Body of pancreas (tissue), 4 donors: ENCODE measurements around the gene NMUR2. TPM values are rescaled to one million over a fixed set of nuclear protein-coding genes. Genes with fewer than 3 reads are reported as not detected.

ENCODE experiments used
- ATAC-seq: fragments of 150-250 bp; one replicate; pipeline ENCODE4 v1.9.1; 2016
- DNase-seq, 4 donors: peaks; one replicate each; pipeline ENCODE4 v3.0.0-alpha.2; 2019
- H3K27ac ChIP-seq, 4 donors: fragments of 200-600 bp; sonication (generic); 1 replicate in 3 of 4; 2 replicates in 1 of 4; pipeline versions ENCODE4 v1.5.1 to v1.6.1; 2016 to 2019; ENCODE audit warnings: mild to moderate bottlenecking in 1 of 4, mixed read lengths in 1 of 4, moderate library complexity in 1 of 4
- H3K27me3 ChIP-seq, 2 donors: fragments of 200-600 bp; sonication (generic); one replicate each; pipeline ENCODE4 v1.6.0; 2016; ENCODE audit warnings: mild to moderate bottlenecking in 1 of 2
- H3K36me3 ChIP-seq, 2 donors: fragments of 200-600 bp; sonication (generic); replicated peaks in 1 of 2; 2 replicates each; pipeline ENCODE4 v1.5.1; 2016; ENCODE audit warnings: low read depth in 2 of 2; ENCODE audit not compliant: insufficient read depth in 1 of 2
- H3K4me1 ChIP-seq: fragments of 200-600 bp; sonication (generic); one replicate; pipeline ENCODE4 v1.6.0; 2016
- H3K4me3 ChIP-seq, 2 donors: fragments of 200-600 bp; sonication (generic); 1 replicate in 1 of 2; 2 replicates in 1 of 2; pipeline ENCODE4 v1.5.1; 2016 to 2019
- H3K9me3 ChIP-seq, 3 donors: fragments of 200-600 bp; sonication (generic); 1 replicate in 2 of 3; 2 replicates in 1 of 3; pipeline ENCODE4 v1.5.1; 2016
- CTCF ChIP-seq, 7 experiments: fragments of 450-650 bp in 4 of 7; fragments of 200-600 bp in 3 of 7; sonication (generic) in 3 of 7; IDR thresholded peaks; one replicate each; pipeline ENCODE4 v1.5.1; 2016 to 2019; ENCODE audit warnings: antibody characterized with exemption in 7 of 7
- POLR2A ChIP-seq, 3 donors: fragments of 450-650 bp; IDR thresholded peaks; one replicate each; pipeline ENCODE4 v1.6.1; 2016; ENCODE audit warnings: antibody characterized with exemption in 3 of 3, mild to moderate bottlenecking in 2 of 3
- WGBS, 2 donors: methylation state at CpG; one replicate each; pipeline ENCODE4 v1.1.5; 2017; 5-methylcytosine and 5-hydroxymethylcytosine counted together
- intact Hi-C: fragments of 100-400 bp; cut with DNase I; formaldehyde crosslinking; loops from one replicate; pipeline ENCODE4 v1.15.1; 2023
- total RNA-seq, 2 donors: library from RNA; depleted of rRNA; stranded (reverse); fragments of >200 nt; gene quantifications; one replicate each; pipeline ENCODE4 v1.1.0, GENCODE V29; 2016

NMUR2 gene
- total RNA-seq, 2 donors from 2014 or later = not detected

GRCh38 chr5:152404494-152404893, 585 bp downstream of the NMUR2 start:
- Histone ChIP-seq H3K27me3 (no peaks in the 10 kb centered on the region), H3K4me3 (no peak overlapping the region), H3K36me3 (no peaks in the 10 kb centered on the region), H3K27ac (no peak overlapping the region), H3K4me1 (no peaks in the 10 kb centered on the region), H3K9me3 (no peaks in the 10 kb centered on the region)
- no peak for DNase-seq
- WGBS, 2 donors = 83 to 90% methylated on average over 22 to 23 of the region's 23 CpGs
- intact Hi-C loops = no loop called here
- ATAC-seq = no peak
- TF ChIP-seq POLR2A (IDR thresholded peaks at IDR 0.05) (no peak), CTCF (IDR thresholded peaks at IDR 0.05) (no peak)

- WGBS, 2 donors = 42 to 46% methylated on average over 2 of the region's 2 CpGs
Observed at GRCh38 chr5:152403046-152403445, 2.0 kb downstream of the NMUR2 start.

GRCh38 chr5:152400846-152401245, 4.2 kb downstream of the NMUR2 start:
- H3K36me3 ChIP-seq = no peaks in the 10 kb centered on the region
- no peaks in the 10 kb centered on the region for H3K4me1 ChIP-seq
- H3K9me3 ChIP-seq = no peaks in the 10 kb centered on the region
- no peak for TF ChIP-seq POLR2A (IDR thresholded peaks at IDR 0.05)
- TF ChIP-seq CTCF (IDR thresholded peaks at IDR 0.05) = no peak
- H3K4me3 ChIP-seq = no peak overlapping the region
- no peaks in the 10 kb centered on the region for H3K27me3 ChIP-seq
- DNase-seq = no peak
- intact Hi-C loops = no loop called here
- ATAC-seq = no peak
- 55 to 58% methylated on average over 2 of the region's 2 CpGs for whole genome bisulfite sequencing, 2 donors
- H3K27ac ChIP-seq = no peak overlapping the region

More at GRCh38 chr5:152403046-152403445, 2.0 kb downstream of the NMUR2 start:
- Histone ChIP-seq H3K36me3 (no peaks in the 10 kb centered on the region), H3K27me3 (no peaks in the 10 kb centered on the region), H3K4me1 (no peaks in the 10 kb centered on the region), H3K27ac (no peak overlapping the region), H3K9me3 (no peaks in the 10 kb centered on the region), H3K4me3 (no peak overlapping the region)
- ATAC-seq = no peak
- DNase-seq = no peak
- TF ChIP-seq CTCF (IDR thresholded peaks at IDR 0.05) = no peak
- TF ChIP-seq POLR2A (IDR thresholded peaks at IDR 0.05) = no peak
- intact Hi-C loops = no loop called here

- TF ChIP-seq CTCF (IDR thresholded peaks at IDR 0.05) (no peak), POLR2A (IDR thresholded peaks at IDR 0.05) (no peak)
Observed at GRCh38 chr5:152397581-152397980, 7.5 kb downstream of the NMUR2 start.

GRCh38 chr5:152393441-152393840, 11.6 kb downstream of the NMUR2 start:
- H3K36me3 ChIP-seq = no peaks in the 10 kb centered on the region
- ATAC-seq = no peak
- no peak overlapping the region for H3K4me3 ChIP-seq
- TF ChIP-seq POLR2A (IDR thresholded peaks at IDR 0.05) (no peak), CTCF (IDR thresholded peaks at IDR 0.05) (no peak)
- no peak for DNase-seq
- no peak overlapping the region for H3K27ac ChIP-seq
- no peaks in the 10 kb centered on the region for H3K27me3 ChIP-seq
- intact Hi-C loops = no loop called here
- no peaks in the 10 kb centered on the region for H3K9me3 ChIP-seq
- no peaks in the 10 kb centered on the region for H3K4me1 ChIP-seq

More at GRCh38 chr5:152397581-152397980, 7.5 kb downstream of the NMUR2 start:
- no peaks in the 10 kb centered on the region for H3K36me3 ChIP-seq
- WGBS, 2 donors = 34 to 50% methylated on average over 1 of the region's 1 CpG
- no peaks in the 10 kb centered on the region for H3K4me1 ChIP-seq
- no peaks in the 10 kb centered on the region for H3K27me3 ChIP-seq
- intact Hi-C loops = no loop called here
- ATAC-seq (no peak), DNase-seq (no peak)
- H3K4me3 ChIP-seq = no peak overlapping the region
- H3K9me3 ChIP-seq = no peaks in the 10 kb centered on the region
- no peak overlapping the region for H3K27ac ChIP-seq
